Omental fat pad (tissue), 4 donors: Measurements from ENCODE around the gene HERC5. TPM values are rescaled to one million over a fixed set of nuclear protein-coding genes. Genes with fewer than 3 reads are reported as not detected.

ENCODE experiments used
- ATAC-seq: fragments of 150-250 bp; one replicate; pipeline ENCODE4 v1.9.1; 2016; ENCODE audit warnings: mild to moderate bottlenecking, moderate library complexity; ENCODE audit not compliant: low FRiP score
- DNase-seq: peaks from one replicate; pipeline ENCODE4 v3.0.0-alpha.2; 2019; ENCODE audit warnings: low spot score
- total RNA-seq, 4 donors: library from RNA; depleted of rRNA; stranded (reverse); fragments of >200 nt; gene quantifications; one replicate each; pipeline ENCODE4 v1.1.0, GENCODE V29; 2016
- TF ChIP-seq, protein P1 (sequence below), 3 donors: fragments of 450-650 bp; IDR thresholded peaks; one replicate each; pipeline ENCODE4 v1.5.1; 2016 to 2017; ENCODE audit warnings: antibody characterized with exemption in 3 of 3, mild to moderate bottlenecking in 3 of 3, moderate library complexity in 2 of 3

The HERC5 gene
- total RNA-seq, 4 donors from 2014 or later, result 4.5 to 12.8 (median 5.7) TPM

DNA sequence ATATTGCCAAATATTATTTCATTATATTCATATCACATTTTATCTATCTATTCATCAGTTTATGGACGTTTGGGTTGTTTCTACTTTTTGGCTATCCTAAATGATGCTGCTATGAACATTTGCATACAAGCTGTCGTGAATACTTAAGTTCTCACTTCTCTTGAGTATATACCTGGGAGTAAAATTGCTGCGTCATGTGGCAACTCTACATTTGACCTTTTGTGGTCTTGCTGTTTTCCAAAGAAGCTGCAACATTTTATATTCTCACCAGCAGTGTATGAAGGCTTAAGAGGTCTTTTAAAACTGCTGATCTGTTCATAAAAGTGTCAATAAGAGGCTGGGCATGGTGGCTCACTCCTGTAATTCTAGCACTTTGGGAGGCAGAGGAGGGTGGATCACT is 60.9 kb downstream of the HERC5 start:
- DNase-seq (no peak), ATAC-seq (no peak)
- TF ChIP-seq, protein P1, sequence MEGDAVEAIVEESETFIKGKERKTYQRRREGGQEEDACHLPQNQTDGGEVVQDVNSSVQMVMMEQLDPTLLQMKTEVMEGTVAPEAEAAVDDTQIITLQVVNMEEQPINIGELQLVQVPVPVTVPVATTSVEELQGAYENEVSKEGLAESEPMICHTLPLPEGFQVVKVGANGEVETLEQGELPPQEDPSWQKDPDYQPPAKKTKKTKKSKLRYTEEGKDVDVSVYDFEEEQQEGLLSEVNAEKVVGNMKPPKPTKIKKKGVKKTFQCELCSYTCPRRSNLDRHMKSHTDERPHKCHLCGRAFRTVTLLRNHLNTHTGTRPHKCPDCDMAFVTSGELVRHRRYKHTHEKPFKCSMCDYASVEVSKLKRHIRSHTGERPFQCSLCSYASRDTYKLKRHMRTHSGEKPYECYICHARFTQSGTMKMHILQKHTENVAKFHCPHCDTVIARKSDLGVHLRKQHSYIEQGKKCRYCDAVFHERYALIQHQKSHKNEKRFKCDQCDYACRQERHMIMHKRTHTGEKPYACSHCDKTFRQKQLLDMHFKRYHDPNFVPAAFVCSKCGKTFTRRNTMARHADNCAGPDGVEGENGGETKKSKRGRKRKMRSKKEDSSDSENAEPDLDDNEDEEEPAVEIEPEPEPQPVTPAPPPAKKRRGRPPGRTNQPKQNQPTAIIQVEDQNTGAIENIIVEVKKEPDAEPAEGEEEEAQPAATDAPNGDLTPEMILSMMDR (IDR thresholded peaks at IDR 0.05), result no peak

DNA sequence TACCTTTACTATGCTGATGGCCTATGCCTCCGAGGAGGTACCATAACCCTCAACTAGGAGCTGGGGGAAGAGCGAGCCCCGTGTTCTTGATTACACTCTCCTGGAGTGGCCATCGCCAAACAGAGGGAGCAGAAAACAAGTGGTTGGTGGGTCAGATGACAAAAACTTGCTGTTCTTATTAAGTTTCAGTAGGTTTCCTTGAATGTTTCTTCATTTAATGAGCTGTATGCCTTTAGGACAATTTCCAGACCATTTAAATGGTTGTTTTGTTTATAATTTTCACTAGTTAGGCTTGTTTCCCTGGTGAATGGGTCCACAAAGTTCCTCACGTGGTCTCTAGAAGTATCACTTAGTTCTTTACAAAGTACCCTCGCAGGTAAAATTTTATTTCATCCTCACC is 62.0 kb downstream of the HERC5 start:
- DNase-seq (no peak), ATAC-seq (no peak)
- TF ChIP-seq, protein P1 (IDR thresholded peaks at IDR 0.05), result no peak

- DNase-seq, result no peak
- ATAC-seq, result peak; percentile 25
- TF ChIP-seq, protein P1 (IDR thresholded peaks at IDR 0.05), result no peak
Measured at GRCh38 chr4:88522702-88523324, 65.9 kb downstream of the HERC5 start.

GRCh38 chr4:88523325-88524129 is 66.6 kb downstream of the HERC5 start, which contains the start of gene PYURF:
PYURF (minus strand) TSS chr4:88523776; CDS start chr4:88523700, 76 bp downstream.
- peak; percentile 94 for ATAC-seq
- peak; percentile 86 for DNase-seq
- TF ChIP-seq, protein P1 (IDR thresholded peaks at IDR 0.05), result no peak

DNA sequence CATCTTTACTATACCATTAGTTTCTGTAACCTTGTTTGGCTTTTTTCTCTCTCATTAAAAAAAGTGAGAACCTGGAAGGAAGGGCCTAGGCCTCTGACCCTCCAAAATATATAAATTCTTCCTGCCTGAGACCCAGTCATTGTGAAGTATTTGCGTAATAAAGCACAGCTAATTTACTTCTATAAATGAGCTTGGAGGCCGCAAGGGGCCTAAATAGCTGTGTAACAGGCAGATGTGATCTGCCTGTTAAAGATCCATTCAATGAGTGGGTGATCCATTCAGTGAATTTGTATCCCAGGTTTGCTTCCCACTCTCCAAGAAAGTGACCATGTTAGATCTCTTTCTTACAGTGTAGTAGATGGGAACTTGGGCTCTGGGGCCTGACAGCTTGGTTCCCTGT is 67.3 kb downstream of the HERC5 start:
- no peak for DNase-seq
- TF ChIP-seq, protein P1 (IDR thresholded peaks at IDR 0.05), result no peak
- ATAC-seq, result peak; percentile 13

GRCh38 chr4:88526221-88526815 is 69.4 kb downstream of the HERC5 start:
- TF ChIP-seq, protein P1 (IDR thresholded peaks at IDR 0.05), result no peak
- DNase-seq, result no peak
- ATAC-seq, result no peak
